Inflammatory macrophage treated with lipopolysaccharide for 1 hour (primary cell): ENCODE measurements around the gene SGMS1.
A peak's percentile ranks its signal among the peaks of the same experiment; 100 is the strongest.
"Not testable (repeated sequence)": the region's sequence is repeated elsewhere in the genome, so short reads cannot be mapped to it uniquely, and the experiment has no call there.

Experiments
- DNase-seq, 2 donors: peaks; one replicate each; pipeline ENCODE4 v3.0.0-alpha.2; 2020 to 2022

The SGMS1 gene

GRCh38 chr10:50579491-50580261 lies 44.1 kb downstream of the SGMS1 start:
- DNase-seq: no peak

- no peak for DNase-seq
Observed at GRCh38 chr10:50578949-50579348, 44.8 kb downstream of the SGMS1 start.

GRCh38 chr10:50577681-50578350 lies 45.9 kb downstream of the SGMS1 start:
- DNase-seq: peak; percentile 65 to 66

- peak; percentile 20 to 28 for DNase-seq
Observed at GRCh38 chr10:50577010-50577409, 46.7 kb downstream of the SGMS1 start.

GRCh38 chr10:50576245-50576815 lies 47.4 kb downstream of the SGMS1 start:
- no peak for DNase-seq

- no peak for DNase-seq
Observed at GRCh38 chr10:50575477-50576244, 48.1 kb downstream of the SGMS1 start.

GRCh38 chr10:50574931-50575330 lies 48.8 kb downstream of the SGMS1 start:
- DNase-seq: no peak

- no peak for DNase-seq
Observed at GRCh38 chr10:50574305-50574704, 49.5 kb downstream of the SGMS1 start.

- no peak for DNase-seq
Observed at GRCh38 chr10:50572017-50572491, 51.7 kb downstream of the SGMS1 start.

GRCh38 chr10:50568750-50569149 lies 55.0 kb downstream of the SGMS1 start:
- not testable (repeated sequence) for DNase-seq

GRCh38 chr10:50567384-50567783 lies 56.4 kb downstream of the SGMS1 start:
- DNase-seq: no peak

GRCh38 chr10:50566150-50566549 lies 57.6 kb downstream of the SGMS1 start:
- DNase-seq: no peak

GRCh38 chr10:50565301-50566083 lies 58.3 kb downstream of the SGMS1 start:
- no peak for DNase-seq

GRCh38 chr10:50563906-50564305 lies 59.9 kb downstream of the SGMS1 start:
- DNase-seq: no peak

GRCh38 chr10:50561816-50562215 lies 61.9 kb downstream of the SGMS1 start:
- no peak for DNase-seq

- DNase-seq: no peak
Observed at GRCh38 chr10:50561266-50561665, 62.5 kb downstream of the SGMS1 start.

- no peak for DNase-seq
Observed at GRCh38 chr10:50560370-50560769, 63.4 kb downstream of the SGMS1 start.

- DNase-seq: no peak
Observed at GRCh38 chr10:50558371-50558770, 65.4 kb downstream of the SGMS1 start.

- no peak for DNase-seq
Observed at GRCh38 chr10:50557130-50557682, 66.5 kb downstream of the SGMS1 start.

- DNase-seq: no peak
Observed at GRCh38 chr10:50556237-50557120, 67.3 kb downstream of the SGMS1 start.

- DNase-seq: no peak
Observed at GRCh38 chr10:50554995-50555568, 68.7 kb downstream of the SGMS1 start.
